ENCODE measurements around the gene RAD51D.

Gene RAD51D

DNA sequence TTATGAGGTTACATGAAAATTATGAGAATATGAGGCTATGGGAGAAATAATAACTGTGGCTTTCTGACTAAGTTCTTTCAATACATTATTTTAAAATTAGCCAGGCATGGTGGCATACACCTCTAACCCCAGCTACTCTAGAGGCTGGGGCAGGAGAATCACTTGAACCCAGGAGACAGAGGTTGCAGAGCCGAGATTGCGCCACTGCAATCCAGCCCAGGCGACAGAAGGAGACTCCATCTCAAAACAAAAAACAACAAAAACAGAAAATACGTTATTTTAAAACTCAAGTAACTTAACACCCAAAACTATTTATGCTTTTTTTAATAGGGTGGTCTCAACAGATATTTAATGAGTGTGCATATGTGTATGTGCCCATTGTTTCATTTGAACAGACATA lies 53.8 kb downstream of the RAD51D start:
- Mint-ChIP-seq H3K27ac (no peak overlapping the region), H3K9me3 (no peaks in the 10 kb centered on the region), H3K27me3 (ENCODE audit: low read depth, poor library complexity) (no peaks in the 10 kb centered on the region), H3K36me3 (ENCODE audit: low read depth) (peaks cover 2% of the 10 kb centered on the region), H3K4me1 (peaks cover 37% of the 10 kb centered on the region), H3K4me3 (no peak overlapping the region)
- no peak for DNase-seq
- TF ChIP-seq CTCF (IDR thresholded peaks at IDR 0.05): no peak

- Mint-ChIP-seq H3K4me3 (no peak overlapping the region), H3K9me3 (no peaks in the 10 kb centered on the region), H3K36me3 (ENCODE audit: low read depth) (peaks cover 5% of the 10 kb centered on the region), H3K27ac (no peak overlapping the region), H3K4me1 (peaks cover 32% of the 10 kb centered on the region), H3K27me3 (ENCODE audit: low read depth, poor library complexity) (no peaks in the 10 kb centered on the region)
- DNase-seq: no peak
- no peak for TF ChIP-seq CTCF (IDR thresholded peaks at IDR 0.05)
Observed at GRCh38 chr17:35064516-35065215, 55.0 kb downstream of the RAD51D start.

DNA sequence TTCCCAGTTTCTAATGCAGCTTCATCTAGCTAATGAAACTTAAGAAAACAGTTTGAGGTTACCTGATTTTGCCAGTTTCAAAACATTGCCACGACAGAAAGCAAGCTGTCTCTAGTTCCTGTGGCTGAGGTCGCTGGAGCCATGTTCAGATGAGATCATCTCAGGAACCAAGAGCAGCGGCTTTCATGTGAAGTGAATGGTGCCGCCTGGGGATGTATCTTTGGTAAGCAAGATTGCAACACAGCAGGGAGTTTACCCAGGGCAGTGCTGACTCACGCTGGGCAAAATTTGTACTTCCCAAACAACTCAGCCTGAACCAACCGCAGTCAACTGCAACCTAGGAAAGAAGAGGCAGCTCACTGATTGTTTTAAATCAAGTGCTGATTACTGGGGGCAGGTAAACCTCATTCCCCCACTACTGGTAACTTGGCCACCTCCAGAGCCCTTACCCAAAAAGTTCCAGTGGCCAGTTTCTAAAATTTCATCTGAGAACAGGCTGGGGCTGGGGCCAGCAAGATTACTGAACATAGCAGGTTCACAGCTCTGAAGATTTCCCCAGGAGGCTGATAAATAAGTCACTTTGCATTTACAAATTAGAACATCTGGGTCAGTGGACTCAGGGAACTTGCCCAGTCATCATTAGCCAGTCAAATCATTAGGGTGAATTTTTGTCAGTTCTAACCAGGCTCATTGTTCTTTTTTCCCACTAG lies 56.0 kb downstream of the RAD51D start, which contains the start of gene RFFL:
TSS of gene RFFL (minus strand) at position 194 of the 710 bp plus-strand sequence. CDS start 37,154 bp downstream, outside the sequence.
- Mint-ChIP-seq H3K27me3 (ENCODE audit: low read depth, poor library complexity) (no peaks in the 10 kb centered on the region), H3K36me3 (ENCODE audit: low read depth) (peaks cover 5% of the 10 kb centered on the region), H3K9me3 (no peaks in the 10 kb centered on the region), H3K27ac (peak within 1 kb of the TSS; percentile 77), H3K4me3 (peak within 1 kb of the TSS; percentile 53), H3K4me1 (peaks cover 25% of the 10 kb centered on the region)
- no peak for TF ChIP-seq CTCF (IDR thresholded peaks at IDR 0.05)
- DNase-seq: peak; percentile 36

- Mint-ChIP-seq H3K9me3 (no peaks in the 10 kb centered on the region), H3K27ac (peak overlapping the region; percentile 8), H3K27me3 (ENCODE audit: low read depth, poor library complexity) (no peaks in the 10 kb centered on the region), H3K4me3 (no peak overlapping the region), H3K4me1 (peaks cover 25% of the 10 kb centered on the region), H3K36me3 (ENCODE audit: low read depth) (peaks cover 5% of the 10 kb centered on the region)
- no peak for DNase-seq
- no peak for TF ChIP-seq CTCF (IDR thresholded peaks at IDR 0.05)
Observed at GRCh38 chr17:35062308-35062707, 57.4 kb downstream of the RAD51D start.

- no peak overlapping the region for H3K4me3 Mint-ChIP-seq
- H3K27me3 Mint-ChIP-seq (ENCODE audit: low read depth, poor library complexity): peaks cover 4% of the 10 kb centered on the region
- no peaks in the 10 kb centered on the region for H3K9me3 Mint-ChIP-seq
- H3K36me3 Mint-ChIP-seq (ENCODE audit: low read depth): peaks cover 5% of the 10 kb centered on the region
- no peak for DNase-seq
- no peak for TF ChIP-seq CTCF (IDR thresholded peaks at IDR 0.05)
- H3K4me1 Mint-ChIP-seq: peaks cover 12% of the 10 kb centered on the region
- no peak overlapping the region for H3K27ac Mint-ChIP-seq
Observed at GRCh38 chr17:35057332-35057915, 62.2 kb downstream of the RAD51D start.

Data from nephron progenitor cell (in vitro differentiated cells).